Measurements from ENCODE around the gene PCBD2. TPM values are rescaled to one million over a fixed set of nuclear protein-coding genes. Genes with fewer than 3 reads are reported as not detected.

PCBD2 gene
- total RNA-seq, 1 experiment from 2014 or later = 10.9 TPM

- Histone ChIP-seq H4K20me1 (ENCODE audit: insufficient read depth) (no peaks in the 10 kb centered on the region), H2AFZ (ENCODE audit: low read depth, low read length, poor library complexity, severe bottlenecking) (no peak overlapping the region), H3K9me2 (ENCODE audit: insufficient read depth) (no peaks in the 10 kb centered on the region), H3K9me3 (ENCODE audit: control insufficient read depth in 1 of 2, insufficient read depth in 1 of 2, low read depth in 1 of 2, low read length in 2 of 2) (no peaks in the 10 kb centered on the region), H3K4me3 (replicated peaks in 1 of 2; ENCODE audit: low read depth in 1 of 2, low read length in 2 of 2) (no peak overlapping the region), H3K27ac (ENCODE audit: low read depth, low read length) (no peak overlapping the region), H3K4me2 (ENCODE audit: low read length) (no peak overlapping the region), H3K4me1 (ENCODE audit: control insufficient read depth in 1 of 2, insufficient read depth in 2 of 2, low read length in 2 of 2) (peaks cover 6 to 9% of the 10 kb centered on the region in 2 experiments; a peak in 2 of 4 replicates), H3K27me3 (ENCODE audit: insufficient read depth, low read length) (no peaks in the 10 kb centered on the region), H3K36me3 (ENCODE audit: control insufficient read depth in 1 of 2, insufficient read depth in 2 of 2, low read length in 2 of 2) (peaks cover 0 to 2% of the 10 kb centered on the region in 2 experiments; a peak in 1 of 4 replicates), H3K79me2 (ENCODE audit: insufficient read depth, low read length) (no peaks in the 10 kb centered on the region), H3K9ac (ENCODE audit: low read length) (no peak overlapping the region)
- ChIA-PET POLR2A (no interaction called here), RAD21 (ENCODE audit: low non-redundant PET in 1 of 2, low total read pairs in 2 of 2, uncharacterized antibody in 2 of 2, unreplicated experiment in 2 of 2) (no interaction called here), CTCF (no interaction called here)
- no peak for DNase-seq (ENCODE audit: low read depth, low spot score)
- TF ChIP-seq CEBPB (IDR thresholded peaks at IDR 0.05; ENCODE audit: low read depth) (no peak), YY1 (IDR thresholded peaks at IDR 0.05; ENCODE audit: extremely low read depth, insufficient replicate concordance, low read depth, low read length) (no peak)
- no peak for ATAC-seq
- intact Hi-C loops (cut with micrococcal nuclease) = no loop called here
- no TSS peak for BruUV-seq (replicated peaks)
Measured at GRCh38 chr5:134965271-134965825, 60.4 kb downstream of the PCBD2 start.

GRCh38 chr5:134967607-134968006 is 62.7 kb downstream of the PCBD2 start, which contains the start of gene CATSPER3:
Gene CATSPER3 (plus strand): TSS chr5:134967907. CDS start chr5:134967992, 85 bp downstream.
- Histone ChIP-seq H3K9me3 (ENCODE audit: control insufficient read depth in 1 of 2, insufficient read depth in 1 of 2, low read depth in 1 of 2, low read length in 2 of 2) (no peaks in the 10 kb centered on the region), H3K27ac (ENCODE audit: low read depth, low read length) (no peak within 1 kb of the TSS), H3K4me1 (ENCODE audit: control insufficient read depth in 1 of 2, insufficient read depth in 2 of 2, low read length in 2 of 2) (peaks cover 6 to 9% of the 10 kb centered on the region in 2 experiments; a peak in 2 of 4 replicates), H3K4me2 (ENCODE audit: low read length) (peak within 1 kb of the TSS; percentile 21; the same call in 1 of the 2 replicates), H3K36me3 (ENCODE audit: control insufficient read depth in 1 of 2, insufficient read depth in 2 of 2, low read length in 2 of 2) (no peaks in the 10 kb centered on the region; a peak in 1 of 4 replicates), H3K9me2 (ENCODE audit: insufficient read depth) (no peaks in the 10 kb centered on the region), H3K79me2 (ENCODE audit: insufficient read depth, low read length) (no peaks in the 10 kb centered on the region), H2AFZ (ENCODE audit: low read depth, low read length, poor library complexity, severe bottlenecking) (no peak within 1 kb of the TSS), H4K20me1 (ENCODE audit: insufficient read depth) (no peaks in the 10 kb centered on the region), H3K9ac (ENCODE audit: low read length) (no peak within 1 kb of the TSS), H3K4me3 (replicated peaks in 1 of 2; ENCODE audit: low read depth in 1 of 2, low read length in 2 of 2) (no peak within 1 kb of the TSS), H3K27me3 (ENCODE audit: insufficient read depth, low read length) (no peaks in the 10 kb centered on the region)
- intact Hi-C loops (cut with micrococcal nuclease) = no loop called here
- TF ChIP-seq REST (IDR thresholded peaks at IDR 0.05; ENCODE audit: low read depth) = no peak
- no peak for TF ChIP-seq ZBTB33 (IDR thresholded peaks at IDR 0.05; ENCODE audit: extremely low read depth, insufficient replicate concordance, low read length)
- TF ChIP-seq FOSL1 (IDR thresholded peaks at IDR 0.05; ENCODE audit: low read depth) = no peak
- TF ChIP-seq EZH2 (IDR thresholded peaks at IDR 0.05) = no peak
- no peak for TF ChIP-seq ZFX (IDR thresholded peaks at IDR 0.05)
- no peak for TF ChIP-seq RAD21 (IDR thresholded peaks at IDR 0.05; ENCODE audit: low read depth)
- DNase-seq (ENCODE audit: low read depth, low spot score) (no peak), ATAC-seq (no peak)
- ChIA-PET CTCF (no interaction called here), RAD21 (ENCODE audit: low non-redundant PET in 1 of 2, low total read pairs in 2 of 2, uncharacterized antibody in 2 of 2, unreplicated experiment in 2 of 2) (no interaction called here), POLR2A (no interaction called here)
- BruUV-seq (replicated peaks) = no TSS peak

Measured in HCT116 (cell line).